ENCODE measurements around the gene GAB4. TPM values are rescaled to one million over a fixed set of nuclear protein-coding genes. Genes with fewer than 3 reads are reported as not detected.

GAB4 gene
- total and polyA plus RNA-seq, 2 of the 13 experiments (the other 11 are each of a cell fraction or from before 2014, with no cell fraction given) = not detected

DNA sequence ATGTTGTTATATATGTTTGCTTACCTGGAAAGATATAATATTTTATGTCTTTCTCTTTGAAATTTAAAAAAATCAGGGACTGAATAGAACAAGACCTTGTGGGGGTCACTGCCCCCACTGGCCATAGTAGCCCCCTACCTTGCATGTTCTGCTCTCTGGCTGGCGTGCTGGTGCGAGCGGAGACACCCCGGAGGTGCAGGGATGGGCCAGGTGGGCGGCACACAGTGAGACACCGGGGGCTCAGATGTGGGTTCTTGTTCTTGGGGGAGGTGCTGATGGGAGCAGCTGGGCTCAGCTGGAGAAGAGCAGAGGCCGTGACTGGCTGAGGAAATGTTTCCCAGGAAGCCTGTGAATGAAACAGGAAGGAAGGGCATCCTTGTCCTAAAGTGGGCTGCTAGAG, 20.2 kb downstream of the GAB4 start (continued):
- TF ChIP-seq, protein P1, sequence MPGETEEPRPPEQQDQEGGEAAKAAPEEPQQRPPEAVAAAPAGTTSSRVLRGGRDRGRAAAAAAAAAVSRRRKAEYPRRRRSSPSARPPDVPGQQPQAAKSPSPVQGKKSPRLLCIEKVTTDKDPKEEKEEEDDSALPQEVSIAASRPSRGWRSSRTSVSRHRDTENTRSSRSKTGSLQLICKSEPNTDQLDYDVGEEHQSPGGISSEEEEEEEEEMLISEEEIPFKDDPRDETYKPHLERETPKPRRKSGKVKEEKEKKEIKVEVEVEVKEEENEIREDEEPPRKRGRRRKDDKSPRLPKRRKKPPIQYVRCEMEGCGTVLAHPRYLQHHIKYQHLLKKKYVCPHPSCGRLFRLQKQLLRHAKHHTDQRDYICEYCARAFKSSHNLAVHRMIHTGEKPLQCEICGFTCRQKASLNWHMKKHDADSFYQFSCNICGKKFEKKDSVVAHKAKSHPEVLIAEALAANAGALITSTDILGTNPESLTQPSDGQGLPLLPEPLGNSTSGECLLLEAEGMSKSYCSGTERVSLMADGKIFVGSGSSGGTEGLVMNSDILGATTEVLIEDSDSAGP (CRISPR knock-in tag; IDR thresholded peaks at IDR 0.05; ENCODE audit: borderline replicate concordance) = no peak
- TF ChIP-seq ZNF318 (CRISPR knock-in tag; IDR thresholded peaks at IDR 0.05) (no peak), ZNF547 (CRISPR knock-in tag; IDR thresholded peaks at IDR 0.05) (no peak)

Measured in HepG2 (cell line).